Measurements from ENCODE around the gene JPH4.
A peak's percentile ranks its signal among the peaks of the same experiment; 100 is the strongest.

- TF ChIP-seq CTCF (IDR thresholded peaks at IDR 0.05; ENCODE audit: low read depth, low read length, poor library complexity, severe bottlenecking) (peak; percentile 99), EZH2phosphoT487 (IDR thresholded peaks at IDR 0.05; ENCODE audit: borderline replicate concordance, low read length) (no peak)
Observed at GRCh38 chr14:23559010-23559925, 19.3 kb downstream of the JPH4 start.
